Kidney glomerular epithelial cell (primary cell): Measurements from ENCODE around the gene SEC14L1.
"Not testable (repeated sequence)": the region's sequence is repeated elsewhere in the genome, so short reads cannot be mapped to it uniquely, and the experiment has no call there.

Experiments
- DNase-seq: peaks from one replicate; lab custom pipeline; 2025; lab: John Stamatoyannopoulos, UW

The SEC14L1 gene

GRCh38 chr17:77141846-77142449, 1.2 kb downstream of the SEC14L1 start:
- no peak for DNase-seq

- DNase-seq: no peak
Measured at GRCh38 chr17:77142689-77143088, 1.9 kb downstream of the SEC14L1 start.

GRCh38 chr17:77143306-77143705, 2.5 kb downstream of the SEC14L1 start:
- no peak for DNase-seq

GRCh38 chr17:77144227-77144626, 3.5 kb downstream of the SEC14L1 start:
- no peak for DNase-seq

- DNase-seq: no peak
Measured at GRCh38 chr17:77145224-77145611, 4.4 kb downstream of the SEC14L1 start.

GRCh38 chr17:77145612-77146245, 5.0 kb downstream of the SEC14L1 start:
- peak; percentile 62 for DNase-seq

GRCh38 chr17:77146246-77146632, 5.5 kb downstream of the SEC14L1 start:
- no peak for DNase-seq

- peak; percentile 20 for DNase-seq
Measured at GRCh38 chr17:77146882-77147281, 6.1 kb downstream of the SEC14L1 start.

GRCh38 chr17:77147357-77147801, 6.6 kb downstream of the SEC14L1 start:
- DNase-seq: no peak

GRCh38 chr17:77148077-77148939, 7.5 kb downstream of the SEC14L1 start:
- no peak for DNase-seq

- no peak for DNase-seq
Measured at GRCh38 chr17:77148940-77149510, 8.3 kb downstream of the SEC14L1 start.

- peak; percentile 44 for DNase-seq
Measured at GRCh38 chr17:77150196-77150595, 9.4 kb downstream of the SEC14L1 start.

GRCh38 chr17:77151186-77151585, 10.4 kb downstream of the SEC14L1 start:
- DNase-seq: no peak

GRCh38 chr17:77152056-77152455, 11.3 kb downstream of the SEC14L1 start:
- not testable (repeated sequence) for DNase-seq

GRCh38 chr17:77153472-77153871, 12.7 kb downstream of the SEC14L1 start:
- DNase-seq: no peak

- DNase-seq: no peak
Measured at GRCh38 chr17:77153999-77154586, 13.3 kb downstream of the SEC14L1 start.

GRCh38 chr17:77155125-77155524, 14.4 kb downstream of the SEC14L1 start:
- no peak for DNase-seq

- not testable (repeated sequence) for DNase-seq
Measured at GRCh38 chr17:77157766-77158165, 17.0 kb downstream of the SEC14L1 start.

- no peak for DNase-seq
Measured at GRCh38 chr17:77160091-77160874, 19.5 kb downstream of the SEC14L1 start.

GRCh38 chr17:77160875-77161530, 20.2 kb downstream of the SEC14L1 start:
- DNase-seq: no peak

GRCh38 chr17:77161953-77162352, 21.2 kb downstream of the SEC14L1 start:
- DNase-seq: no peak
